T-cell (primary cell): ENCODE measurements around the gene ITPR3. TPM values are rescaled to one million over a fixed set of nuclear protein-coding genes. Genes with fewer than 3 reads are reported as not detected.

Experiments
- ATAC-seq, 4 experiments: fragments of 200-7000 bp in 3 of 4; fragments of 150-1000 bp in 1 of 4; cut with Tn5 transposase; replicated peaks in 1 of 4; 1 replicate in 3 of 4; 2 replicates in 1 of 4; pipeline ENCODE4 v1.10.0; 2021; ENCODE audit warnings: moderate library complexity in 3 of 4, mild to moderate bottlenecking in 2 of 4, moderate number of reproducible peaks in 1 of 4
- CTCF ChIA-PET, 2 donors: fragments of 300-600 bp; sonication (Branson Sonifier 250); formaldehyde crosslinking; loops; one replicate each; lab custom pipeline; 2022; ENCODE audit warnings: antibody characterized with exemption in 2 of 2; lab: Charles Lee
- POLR2A ChIA-PET, 2 donors: fragments of 300-600 bp; sonication (Branson Sonifier 250); formaldehyde crosslinking; loops; one replicate each; lab custom pipeline; 2022; ENCODE audit warnings: antibody characterized with exemption in 2 of 2; lab: Charles Lee
- DNase-seq, 35 experiments: peaks; one replicate each; pipeline versions ENCODE4 v3.0.0 to v3.0.0-alpha.2; 2013 to 2023
- H3K27ac ChIP-seq: one replicate; pipeline ENCODE4 v1.5.1; 2013; ENCODE audit warnings: low read length
- H3K27me3 ChIP-seq, 2 experiments: replicated peaks in 1 of 2; 1 replicate in 1 of 2; 2 replicates in 1 of 2; pipeline versions ENCODE4 v1.6.1 to v1.7.0; 2013; ENCODE audit warnings: low read length in 1 of 2, mixed read lengths in 1 of 2; ENCODE audit not compliant: control insufficient read depth in 2 of 2, insufficient read depth in 2 of 2; ENCODE audit errors: extremely low read depth in 1 of 2
- H3K36me3 ChIP-seq, 2 donors: 1 replicate in 1 of 2; 2 replicates in 1 of 2; pipeline versions ENCODE4 v1.6.1 to v1.7.0; 2013; ENCODE audit warnings: low read length in 1 of 2; ENCODE audit not compliant: control insufficient read depth in 2 of 2, insufficient read depth in 1 of 2; ENCODE audit errors: extremely low read depth in 1 of 2
- H3K4me1 ChIP-seq, 2 experiments: 1 replicate in 1 of 2; 2 replicates in 1 of 2; pipeline versions ENCODE4 v1.6.1 to v1.7.0; 2013; ENCODE audit warnings: low read length in 2 of 2, mixed read lengths in 1 of 2; ENCODE audit not compliant: insufficient read depth in 2 of 2, control insufficient read depth in 1 of 2; ENCODE audit errors: extremely low read depth in 1 of 2
- H3K4me3 ChIP-seq, 2 donors: 1 replicate in 1 of 2; 2 replicates in 1 of 2; pipeline versions ENCODE4 v1.5.1 to v1.7.0; 2013; ENCODE audit warnings: mild to moderate bottlenecking in 2 of 2, low read length in 1 of 2, moderate library complexity in 1 of 2; ENCODE audit not compliant: control insufficient read depth in 1 of 2; ENCODE audit errors: extremely low read depth in 1 of 2
- H3K9me3 ChIP-seq: 2 replicates; pipeline ENCODE4 v1.7.0; 2013
- H3K27ac Mint-ChIP-seq, 2 donors: one replicate each; pipeline ENCODE4 v1.8.0; 2020 to 2021; ENCODE audit warnings: mild to moderate bottlenecking in 2 of 2, mixed read lengths in 2 of 2
- H3K27me3 Mint-ChIP-seq, 2 donors: one replicate each; pipeline ENCODE4 v1.8.0; 2021 to 2022; ENCODE audit warnings: mixed read lengths in 2 of 2
- H3K36me3 Mint-ChIP-seq: one replicate; pipeline ENCODE4 v1.8.0; 2021; ENCODE audit warnings: mixed read lengths
- H3K4me1 Mint-ChIP-seq, 3 donors: one replicate each; pipeline ENCODE4 v1.8.0; 2020 to 2022; ENCODE audit warnings: mixed read lengths in 3 of 3, mild to moderate bottlenecking in 1 of 3
- H3K4me3 Mint-ChIP-seq, 3 donors: one replicate each; pipeline ENCODE4 v1.8.0; 2020 to 2022; ENCODE audit warnings: mild to moderate bottlenecking in 3 of 3, mixed read lengths in 3 of 3, moderate library complexity in 3 of 3
- H3K9me3 Mint-ChIP-seq, 3 donors: one replicate each; pipeline ENCODE4 v1.8.0; 2020 to 2022; ENCODE audit warnings: mixed read lengths in 3 of 3
- WGBS: methylation state at CpG from one replicate; pipeline ENCODE4 v1.1.5; 2013; ENCODE audit warnings: missing lambda C conversion rate; ENCODE audit not compliant: insufficient coverage; 5-methylcytosine and 5-hydroxymethylcytosine counted together
- total RNA-seq, 35 experiments: library from RNA in 6 of 35; stranded (reverse) in 6 of 35; fragments of 120-200 nt in 1 of 35; gene quantifications; one replicate each; pipeline versions ENCODE4 v1.2.1 to v1.2.4 and lab custom pipeline; 2013 to 2026

ITPR3 gene
- total RNA-seq, 5 donors from 2014 or later (not counting 1 experiment from before 2014, with no cell fraction given) = 49.2 to 63.6 (median 62.4) TPM

DNA sequence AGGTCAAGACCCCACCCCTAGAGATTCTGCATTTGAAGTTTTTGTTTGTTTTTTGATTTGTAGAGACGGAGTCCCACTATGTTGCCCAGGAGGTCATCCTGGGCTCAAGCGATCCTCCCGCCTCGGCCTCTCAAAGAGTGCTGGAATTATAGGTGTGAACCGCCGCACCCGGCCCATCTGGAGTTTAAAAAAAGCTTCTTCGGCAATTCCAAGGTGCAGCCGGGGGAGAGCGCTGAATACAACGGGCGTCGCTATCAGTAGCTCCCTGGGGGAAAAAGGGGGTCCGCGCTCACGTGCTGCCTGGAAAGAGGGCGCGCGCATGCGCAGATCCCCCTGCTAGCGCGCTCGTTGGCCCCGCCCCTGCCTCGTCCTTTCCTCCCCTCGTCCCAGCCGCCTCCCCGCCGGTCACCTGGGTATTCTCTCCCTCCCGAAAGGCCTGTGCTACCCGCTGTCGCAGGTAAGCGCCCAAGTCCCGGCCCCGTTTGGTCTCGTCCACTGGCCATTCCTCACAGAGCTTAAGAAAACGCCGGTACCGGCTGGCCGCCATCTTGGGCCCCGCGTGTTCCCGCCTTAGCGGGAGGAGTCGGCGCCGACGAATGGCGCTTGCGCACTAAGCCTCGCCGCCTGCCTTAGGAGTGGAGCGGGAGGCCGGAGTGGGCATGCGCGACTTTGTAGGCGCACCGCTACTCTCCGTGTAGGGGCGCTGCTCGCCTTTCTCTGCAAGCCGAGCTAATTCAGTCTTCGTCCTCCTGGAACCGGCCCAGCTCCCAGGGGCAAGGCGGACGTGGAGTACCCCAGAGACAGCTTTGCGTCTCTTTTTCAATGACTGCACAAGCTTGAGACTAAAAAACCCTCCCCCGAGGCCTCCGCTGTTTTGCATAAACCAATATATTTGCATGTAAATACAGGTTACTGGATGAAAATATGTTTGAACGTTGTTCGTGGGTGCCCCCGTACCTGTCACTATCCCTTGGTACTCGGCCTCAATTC, 90.3 kb downstream of the ITPR3 start, which contains the start of gene UQCC2:
Gene UQCC2 (minus strand): TSS at position 561 of the 990 bp plus-strand sequence. CDS start 14 bp downstream, at position 547.
- H3K4me1 Mint-ChIP-seq = peaks cover 25 to 35% (median 27%) of the 10 kb centered on the region in 3 donors
- WGBS = under 1% methylated on average over 62 of the region's 73 CpGs
- peak within 1 kb of the TSS; percentile 96 to 98 (median 98) for H3K4me3 Mint-ChIP-seq
- H3K36me3 Mint-ChIP-seq = peaks cover 15% of the 10 kb centered on the region
- H3K36me3 ChIP-seq = peaks cover 4 to 11% of the 10 kb centered on the region in 2 donors
- peak within 1 kb of the TSS; percentile 95 to 98 for H3K27ac Mint-ChIP-seq
- peak within 1 kb of the TSS; percentile 66 for H3K27ac ChIP-seq
- no peaks in the 10 kb centered on the region for H3K27me3 ChIP-seq
- no peaks in the 10 kb centered on the region for H3K27me3 Mint-ChIP-seq
- peak within 1 kb of the TSS; percentile 87 to 95 for H3K4me3 ChIP-seq
- ChIA-PET CTCF (interaction anchor here (0.5 to 1.6 kb wide), 30 partner anchors 10 to 1741 kb away, joined by 3 to 13 read pairs (median 3); partner anchors contain the start of genes BAK1 (in 1 of the 2) and ITPR3 (in 1 of the 2)), POLR2A (interaction anchor here (0.5 to 0.9 kb wide), 11 partner anchors 9 to 1514 kb away, joined by 3 to 8 read pairs (median 4); no protein-coding TSS in a partner anchor)
- no peaks in the 10 kb centered on the region for H3K9me3 ChIP-seq
- ATAC-seq = peak; percentile 94 to 96 (median 94)
- peak; percentile 93 to 100 (median 96) for DNase-seq
- peaks cover 15 to 22% of the 10 kb centered on the region in 2 experiments for H3K4me1 ChIP-seq
- H3K9me3 Mint-ChIP-seq = no peaks in the 10 kb centered on the region

DNA sequence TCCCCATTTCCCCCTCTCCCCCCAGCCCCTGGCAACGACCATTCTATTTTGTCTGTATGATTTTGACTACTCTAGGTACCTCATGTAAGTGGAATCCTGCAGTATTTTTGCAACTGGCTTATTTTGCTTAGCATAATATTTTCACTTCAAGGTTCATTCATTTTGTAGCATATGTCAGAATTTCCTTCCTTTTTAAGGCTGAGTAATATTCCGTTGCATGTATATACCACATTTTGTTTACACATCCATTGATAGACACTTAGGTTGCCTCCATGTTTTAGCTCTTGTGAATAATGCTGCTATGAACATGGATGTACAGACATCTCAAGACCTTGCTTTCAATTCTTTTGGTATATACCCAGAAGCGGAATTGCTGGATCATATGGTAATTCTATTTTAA, 91.8 kb downstream of the ITPR3 start:
- Histone ChIP-seq H3K9me3 (no peaks in the 10 kb centered on the region), H3K4me3 (no peak overlapping the region), H3K4me1 (peaks cover 15 to 22% of the 10 kb centered on the region in 2 experiments), H3K36me3 (peaks cover 4 to 10% of the 10 kb centered on the region in 2 donors), H3K27me3 (no peaks in the 10 kb centered on the region), H3K27ac (no peak overlapping the region)
- no CpG with 5 or more reads among the region's 3 CpGs for WGBS
- H3K27me3 Mint-ChIP-seq = no peaks in the 10 kb centered on the region
- no peaks in the 10 kb centered on the region for H3K9me3 Mint-ChIP-seq
- ATAC-seq (no peak), DNase-seq (no peak)
- no peak overlapping the region for H3K4me3 Mint-ChIP-seq
- peaks cover 9% of the 10 kb centered on the region for H3K36me3 Mint-ChIP-seq
- no peak overlapping the region for H3K27ac Mint-ChIP-seq
- peaks cover 25 to 32% (median 27%) of the 10 kb centered on the region in 3 donors for H3K4me1 Mint-ChIP-seq
- ChIA-PET POLR2A (no interaction called here), CTCF (interaction anchor here in 1 of 2 donors (0.7 kb wide), 1 partner anchor 69 kb away, joined by 5 read pairs; no protein-coding TSS in a partner anchor)

DNA sequence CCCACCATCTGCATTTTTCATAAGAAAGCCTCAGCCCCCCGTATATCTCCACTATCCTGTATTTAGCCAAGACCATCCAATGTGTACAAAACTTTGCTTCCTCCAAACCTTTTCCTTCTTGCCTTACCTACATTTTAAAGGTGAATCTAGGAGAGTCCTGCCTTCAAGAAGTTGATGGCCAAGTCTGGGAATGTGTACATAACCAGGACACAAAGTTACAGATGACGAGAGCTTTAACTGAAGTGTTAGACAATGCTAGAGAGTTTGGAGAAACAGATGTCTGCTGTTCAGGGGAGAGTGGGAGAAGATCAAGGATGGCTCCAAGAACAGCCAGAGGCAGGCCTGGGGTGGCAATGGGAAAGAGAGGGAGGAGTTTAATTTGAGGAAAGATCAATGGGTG, 92.7 kb downstream of the ITPR3 start:
- H3K4me3 ChIP-seq = no peak overlapping the region
- ATAC-seq = no peak
- POLR2A ChIA-PET = no interaction called here
- Mint-ChIP-seq H3K27me3 (no peaks in the 10 kb centered on the region), H3K9me3 (no peaks in the 10 kb centered on the region), H3K4me1 (peaks cover 25 to 27% (median 26%) of the 10 kb centered on the region in 3 donors), H3K4me3 (no peak overlapping the region), H3K27ac (no peak overlapping the region), H3K36me3 (peaks cover 9% of the 10 kb centered on the region)
- peaks cover 15 to 22% of the 10 kb centered on the region in 2 experiments for H3K4me1 ChIP-seq
- H3K27me3 ChIP-seq = peaks cover 0 to 7% of the 10 kb centered on the region in 2 experiments
- peaks cover 1 to 4% of the 10 kb centered on the region in 2 donors for H3K36me3 ChIP-seq
- DNase-seq = no peak
- 100% methylated on average over 1 of the region's 2 CpGs for WGBS
- CTCF ChIA-PET = no interaction called here
- H3K9me3 ChIP-seq = no peaks in the 10 kb centered on the region
- no peak overlapping the region for H3K27ac ChIP-seq

DNA sequence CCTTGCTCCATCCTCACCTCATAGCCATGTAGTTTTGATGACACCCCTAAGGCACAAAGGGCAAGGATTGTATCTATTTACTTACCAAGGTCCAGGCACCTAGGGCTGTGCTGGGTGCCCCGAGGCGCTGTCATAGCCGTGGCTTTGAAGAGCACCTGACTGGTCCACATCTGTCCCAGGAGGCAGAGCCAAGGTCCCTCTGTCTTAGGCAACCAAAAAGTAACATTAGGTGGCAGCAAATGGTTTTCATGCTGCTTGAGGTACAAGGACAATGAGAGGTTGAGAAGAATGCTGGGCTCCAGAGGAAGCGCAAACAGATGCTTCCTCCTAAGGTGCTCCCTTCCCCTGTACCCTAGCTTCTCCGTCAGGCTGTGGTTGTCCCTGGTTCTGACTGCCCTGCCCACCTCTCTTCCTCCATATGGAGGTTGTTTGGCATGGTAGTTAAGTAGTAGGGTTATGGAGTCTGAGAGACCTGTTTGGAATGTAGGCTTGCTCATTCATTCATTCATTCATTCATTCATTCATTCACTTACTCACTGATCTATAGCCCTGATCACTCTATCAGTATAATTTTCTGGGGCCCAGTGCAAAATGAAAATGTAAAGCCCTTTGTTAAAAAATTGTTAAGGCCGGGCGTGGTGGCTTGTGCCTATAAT, 93.4 kb downstream of the ITPR3 start:
- Mint-ChIP-seq H3K27me3 (peaks cover 0 to 3% of the 10 kb centered on the region in 2 donors), H3K4me1 (peaks cover 22 to 25% (median 24%) of the 10 kb centered on the region in 3 donors), H3K4me3 (no peak overlapping the region), H3K9me3 (no peaks in the 10 kb centered on the region), H3K36me3 (peaks cover 4% of the 10 kb centered on the region), H3K27ac (no peak overlapping the region)
- DNase-seq (no peak), ATAC-seq (no peak)
- peaks cover 0 to 11% of the 10 kb centered on the region in 2 experiments for H3K27me3 ChIP-seq
- H3K36me3 ChIP-seq = peaks cover 0 to 3% of the 10 kb centered on the region in 2 donors
- POLR2A ChIA-PET = no interaction called here
- WGBS = 89% methylated on average over 3 of the region's 7 CpGs
- no peak overlapping the region for H3K27ac ChIP-seq
- H3K4me1 ChIP-seq = peaks cover 15 to 22% of the 10 kb centered on the region in 2 experiments
- CTCF ChIA-PET = no interaction called here
- no peaks in the 10 kb centered on the region for H3K9me3 ChIP-seq
- H3K4me3 ChIP-seq = no peak overlapping the region

DNA sequence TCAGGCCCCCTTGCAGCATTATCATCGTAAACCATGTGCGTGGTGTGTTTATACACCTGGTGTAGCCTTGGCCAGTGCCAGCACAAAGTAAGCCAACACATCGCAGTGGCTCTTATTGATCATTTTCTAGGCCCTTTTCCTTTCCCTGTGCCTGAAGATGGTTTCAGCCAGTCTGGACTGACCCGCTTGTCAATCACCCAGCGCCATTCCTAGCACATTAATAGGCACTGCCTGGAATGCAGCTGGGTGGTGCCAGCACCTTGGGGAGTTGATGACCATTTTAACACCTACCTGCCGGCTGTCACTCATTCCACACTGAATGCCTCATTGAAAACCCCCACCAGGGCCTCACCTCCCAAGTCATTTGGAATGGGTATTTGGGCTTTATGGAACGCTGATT, 95.3 kb downstream of the ITPR3 start:
- no peak overlapping the region for H3K4me3 ChIP-seq
- Mint-ChIP-seq H3K27ac (no peak overlapping the region), H3K4me1 (peaks cover 7 to 10% (median 7%) of the 10 kb centered on the region in 3 donors), H3K9me3 (no peaks in the 10 kb centered on the region), H3K4me3 (no peak overlapping the region), H3K36me3 (no peaks in the 10 kb centered on the region), H3K27me3 (peaks cover 0 to 10% of the 10 kb centered on the region in 2 donors)
- CTCF ChIA-PET = no interaction called here
- no peak overlapping the region for H3K27ac ChIP-seq
- WGBS = 94% methylated on average over 3 of the region's 7 CpGs
- POLR2A ChIA-PET = no interaction called here
- peaks cover 5 to 7% of the 10 kb centered on the region in 2 experiments for H3K4me1 ChIP-seq
- peaks cover 0 to 14% of the 10 kb centered on the region in 2 experiments for H3K27me3 ChIP-seq
- H3K36me3 ChIP-seq = no peaks in the 10 kb centered on the region
- DNase-seq (no peak), ATAC-seq (no peak)
- H3K9me3 ChIP-seq = no peaks in the 10 kb centered on the region
